Progenitor cell of endocrine pancreas (in vitro differentiated cells): ENCODE measurements around the gene PSMD4. TPM values are rescaled to one million over a fixed set of nuclear protein-coding genes. Genes with fewer than 3 reads are reported as not detected.
"Not testable (repeated sequence)": the region's sequence is repeated elsewhere in the genome, so short reads cannot be mapped to it uniquely, and the experiment has no call there.

Experiments used
- DNase-seq: peaks from one replicate; pipeline ENCODE4 v3.0.0; 2021; ENCODE audit warnings: low spot score; ENCODE audit not compliant: unreplicated experiment
- H3K27ac Mint-ChIP-seq: 2 replicates; pipeline ENCODE4 v1.8.0; 2021; ENCODE audit warnings: mild to moderate bottlenecking, moderate library complexity, mixed read lengths
- H3K27me3 Mint-ChIP-seq: 2 replicates; pipeline ENCODE4 v1.8.0; 2021; ENCODE audit warnings: mixed read lengths
- H3K36me3 Mint-ChIP-seq: 2 replicates; pipeline ENCODE4 v1.8.0; 2022; ENCODE audit warnings: mixed read lengths; ENCODE audit not compliant: insufficient read depth
- H3K4me1 Mint-ChIP-seq: 2 replicates; pipeline ENCODE4 v1.8.0; 2021; ENCODE audit warnings: low read depth, mixed read lengths
- H3K4me3 Mint-ChIP-seq: 2 replicates; pipeline ENCODE4 v1.8.0; 2021; ENCODE audit warnings: low read depth, mild to moderate bottlenecking, moderate library complexity, mixed read lengths
- H3K9me3 Mint-ChIP-seq: 2 replicates; pipeline ENCODE4 v1.8.0; 2021; ENCODE audit warnings: low read depth, mixed read lengths
- total RNA-seq: library from RNA; stranded (reverse); gene quantifications from 2 replicates; pipeline ENCODE4 v1.2.1, GENCODE V29; 2021
- TF ChIP-seq, protein P1 (sequence below): fragments of 200-600 bp; sonication (generic); IDR thresholded peaks from one replicate; pipeline ENCODE4 v1.5.0; 2021; ENCODE audit warnings: antibody characterized with exemption, mild to moderate bottlenecking; ENCODE audit not compliant: unreplicated experiment

Gene PSMD4
- total RNA-seq, 1 donor from 2014 or later = 163 TPM

- H3K4me3 Mint-ChIP-seq = no peak overlapping the region
- no peak for DNase-seq
- no peaks in the 10 kb centered on the region for H3K4me1 Mint-ChIP-seq
- H3K27me3 Mint-ChIP-seq = peaks cover 12% of the 10 kb centered on the region
- H3K27ac Mint-ChIP-seq = no peak overlapping the region
- peaks cover 10% of the 10 kb centered on the region for H3K36me3 Mint-ChIP-seq
- H3K9me3 Mint-ChIP-seq = no peaks in the 10 kb centered on the region
- TF ChIP-seq, protein P1, sequence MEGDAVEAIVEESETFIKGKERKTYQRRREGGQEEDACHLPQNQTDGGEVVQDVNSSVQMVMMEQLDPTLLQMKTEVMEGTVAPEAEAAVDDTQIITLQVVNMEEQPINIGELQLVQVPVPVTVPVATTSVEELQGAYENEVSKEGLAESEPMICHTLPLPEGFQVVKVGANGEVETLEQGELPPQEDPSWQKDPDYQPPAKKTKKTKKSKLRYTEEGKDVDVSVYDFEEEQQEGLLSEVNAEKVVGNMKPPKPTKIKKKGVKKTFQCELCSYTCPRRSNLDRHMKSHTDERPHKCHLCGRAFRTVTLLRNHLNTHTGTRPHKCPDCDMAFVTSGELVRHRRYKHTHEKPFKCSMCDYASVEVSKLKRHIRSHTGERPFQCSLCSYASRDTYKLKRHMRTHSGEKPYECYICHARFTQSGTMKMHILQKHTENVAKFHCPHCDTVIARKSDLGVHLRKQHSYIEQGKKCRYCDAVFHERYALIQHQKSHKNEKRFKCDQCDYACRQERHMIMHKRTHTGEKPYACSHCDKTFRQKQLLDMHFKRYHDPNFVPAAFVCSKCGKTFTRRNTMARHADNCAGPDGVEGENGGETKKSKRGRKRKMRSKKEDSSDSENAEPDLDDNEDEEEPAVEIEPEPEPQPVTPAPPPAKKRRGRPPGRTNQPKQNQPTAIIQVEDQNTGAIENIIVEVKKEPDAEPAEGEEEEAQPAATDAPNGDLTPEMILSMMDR = no peak
Measured at GRCh38 chr1:151273924-151274466, 19.5 kb downstream of the PSMD4 start.

- not testable (repeated sequence) for H3K36me3 Mint-ChIP-seq, H3K9me3 Mint-ChIP-seq, H3K4me3 Mint-ChIP-seq, H3K4me1 Mint-ChIP-seq, H3K27ac Mint-ChIP-seq, DNase-seq
- peaks cover 12% of the 10 kb centered on the region for H3K27me3 Mint-ChIP-seq
Measured at GRCh38 chr1:151275341-151275740, 20.8 kb downstream of the PSMD4 start.

DNA sequence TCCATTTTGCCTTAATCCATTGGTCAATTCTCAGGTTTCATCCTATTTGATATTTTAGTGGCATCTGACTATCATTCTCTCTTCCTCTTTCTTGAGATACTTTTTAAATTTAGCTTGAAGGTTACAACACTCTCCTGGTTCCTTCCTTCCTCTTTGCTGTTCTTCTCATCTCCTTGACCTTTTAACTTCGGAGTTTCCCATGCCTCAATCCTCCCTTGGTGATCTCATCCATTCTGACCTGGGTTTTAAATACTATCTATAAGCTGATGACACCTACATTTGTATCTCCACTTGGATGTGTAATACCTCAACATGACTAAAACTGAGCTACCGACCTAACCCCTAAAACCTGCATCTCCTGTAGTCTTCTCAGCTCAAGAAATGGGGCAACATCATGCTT is 22.7 kb downstream of the PSMD4 start:
- DNase-seq = no peak
- Mint-ChIP-seq H3K27ac (no peak overlapping the region), H3K27me3 (peaks cover 12% of the 10 kb centered on the region), H3K4me1 (no peaks in the 10 kb centered on the region), H3K4me3 (no peak overlapping the region), H3K9me3 (no peaks in the 10 kb centered on the region), H3K36me3 (peaks cover 4% of the 10 kb centered on the region)
- TF ChIP-seq, protein P1 = no peak

DNA sequence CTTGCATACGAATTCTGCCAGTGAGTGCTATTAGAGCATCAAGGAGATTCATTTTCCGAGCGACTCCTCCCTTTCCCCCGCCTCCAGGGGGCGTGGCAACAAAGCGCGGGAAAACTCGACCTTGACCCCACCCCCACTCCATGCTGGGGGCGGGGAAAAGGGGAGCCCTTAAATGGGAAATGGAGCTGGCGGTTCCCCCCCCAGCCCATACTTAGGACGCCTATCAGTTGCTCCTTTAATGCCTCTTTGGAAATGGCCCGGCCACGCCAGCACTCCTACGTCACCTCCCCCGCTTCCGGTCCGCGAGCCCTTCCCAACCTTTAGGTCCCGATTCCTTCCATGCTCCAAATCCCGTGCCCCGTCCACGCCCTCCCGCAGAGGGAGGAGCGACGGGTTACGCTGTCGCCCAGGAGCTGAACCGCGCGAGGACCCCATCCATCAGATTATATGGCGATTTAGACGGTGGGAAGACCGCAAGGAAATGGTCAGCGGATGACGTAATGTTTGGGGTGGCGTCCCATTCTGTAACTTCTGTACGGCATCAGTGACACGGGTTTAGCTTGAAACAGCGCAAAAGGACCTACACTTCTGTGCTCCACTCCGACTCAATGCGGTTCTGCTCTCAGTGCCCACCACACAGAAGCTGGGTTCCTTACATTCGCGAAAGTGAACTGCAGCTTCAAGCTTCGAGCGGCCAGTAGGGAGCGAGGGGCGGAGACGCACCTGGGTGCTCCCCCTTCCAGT is 26.9 kb downstream of the PSMD4 start:
- Mint-ChIP-seq H3K27ac (peak overlapping the region; percentile 100), H3K36me3 (peaks cover 2% of the 10 kb centered on the region), H3K4me1 (peaks cover 16% of the 10 kb centered on the region), H3K4me3 (peak overlapping the region; percentile 99), H3K27me3 (peaks cover 12% of the 10 kb centered on the region), H3K9me3 (no peaks in the 10 kb centered on the region)
- TF ChIP-seq, protein P1 = no peak
- peak; percentile 93 for DNase-seq

DNA sequence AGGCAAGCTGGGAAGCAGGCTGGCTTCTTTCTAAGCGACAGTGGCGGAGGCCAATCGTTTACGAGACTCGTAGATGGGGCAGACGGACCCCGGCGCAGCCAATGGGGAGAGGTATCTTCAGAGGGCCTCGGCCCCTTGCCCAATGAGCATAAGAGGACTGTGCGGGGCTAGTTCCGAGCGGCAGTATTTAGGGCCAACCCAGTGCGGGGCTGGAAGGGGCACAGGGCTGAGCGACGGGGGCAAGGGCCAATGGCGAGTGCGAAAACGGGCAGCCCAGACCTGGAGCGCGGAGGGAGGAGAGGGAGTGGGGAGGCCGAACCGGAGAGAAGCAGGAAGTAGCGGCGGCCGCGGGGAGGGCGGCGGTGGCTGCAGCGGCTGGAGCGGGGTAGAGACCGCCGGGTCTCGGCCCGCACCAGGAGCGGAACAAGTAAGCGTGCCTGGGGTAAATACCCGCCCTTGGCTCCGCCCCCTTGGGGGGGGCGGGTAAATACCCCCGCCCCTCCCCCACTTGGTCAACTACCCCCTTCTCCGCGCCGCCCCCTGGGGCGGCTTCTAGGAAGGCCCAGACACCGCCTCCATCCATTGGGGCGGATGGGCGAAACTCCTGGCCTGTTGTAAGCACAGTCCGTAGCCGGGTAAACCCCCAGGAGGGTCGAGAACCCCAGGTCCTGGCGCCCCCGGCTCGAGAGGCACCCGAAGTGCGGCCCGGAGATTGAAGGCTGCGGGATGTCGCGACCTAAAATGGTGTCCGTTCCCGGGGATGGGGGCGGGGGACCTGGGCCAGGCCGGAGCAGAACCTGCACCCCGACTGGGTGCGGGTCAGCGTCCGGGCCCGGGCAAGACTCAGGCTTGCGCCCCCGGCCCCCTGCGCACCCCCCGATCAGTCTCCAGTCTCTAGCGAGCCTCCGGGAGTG is 27.7 kb downstream of the PSMD4 start, which contains the start of gene ZNF687:
ZNF687 (plus strand) TSS at position 331 of the 914 bp plus-strand sequence. CDS start 3,993 bp downstream, outside the sequence.
- peaks cover 6% of the 10 kb centered on the region for H3K27me3 Mint-ChIP-seq
- H3K4me1 Mint-ChIP-seq = peaks cover 16% of the 10 kb centered on the region
- TF ChIP-seq, protein P1 = no peak
- H3K9me3 Mint-ChIP-seq = no peaks in the 10 kb centered on the region
- DNase-seq = peak; percentile 98
- H3K36me3 Mint-ChIP-seq = peaks cover 5% of the 10 kb centered on the region
- peak within 1 kb of the TSS; percentile 100 for H3K27ac Mint-ChIP-seq
- H3K4me3 Mint-ChIP-seq = peak within 1 kb of the TSS; percentile 99
